Ascending aorta (tissue), 2 donors: Measurements from ENCODE around the gene CCL21. TPM values are rescaled to one million over a fixed set of nuclear protein-coding genes. Genes with fewer than 3 reads are reported as not detected.
A peak's percentile ranks its signal among the peaks of the same experiment; 100 is the strongest.

Source experiments
- DNase-seq, 2 donors: peaks; one replicate each; pipeline ENCODE4 v3.0.0-alpha.2; 2019; ENCODE audit warnings: low spot score in 2 of 2
- H3K27ac ChIP-seq, 2 donors: fragments of 200-600 bp; sonication (generic); one replicate each; pipeline ENCODE4 v1.5.1; 2016 to 2017; ENCODE audit warnings: mild to moderate bottlenecking in 1 of 2
- H3K27me3 ChIP-seq: fragments of 200-600 bp; sonication (generic); one replicate; pipeline ENCODE4 v1.5.1; 2017
- H3K36me3 ChIP-seq, 2 donors: fragments of 200-600 bp; sonication (generic); one replicate each; pipeline ENCODE4 v1.5.1; 2016
- H3K4me1 ChIP-seq, 2 donors: fragments of 200-600 bp; sonication (generic); one replicate each; pipeline ENCODE4 v1.5.1; 2016 to 2017; ENCODE audit warnings: mild to moderate bottlenecking in 1 of 2
- H3K4me3 ChIP-seq, 2 donors: fragments of 200-600 bp; sonication (generic); one replicate each; pipeline ENCODE4 v1.5.1; 2016 to 2017; ENCODE audit warnings: mild to moderate bottlenecking in 1 of 2
- H3K9me3 ChIP-seq, 2 donors: fragments of 200-600 bp; sonication (generic); one replicate each; pipeline ENCODE4 v1.5.1; 2016
- CTCF ChIP-seq, 3 experiments: fragments of 200-600 bp in 2 of 3; fragments of 450-650 bp in 1 of 3; sonication (generic) in 2 of 3; IDR thresholded peaks; one replicate each; pipeline ENCODE4 v1.5.1; 2016 to 2019; ENCODE audit warnings: antibody characterized with exemption in 3 of 3, mild to moderate bottlenecking in 1 of 3, moderate library complexity in 1 of 3
- intact Hi-C: fragments of 100-400 bp; cut with DNase I; formaldehyde crosslinking; loops from one replicate; pipeline ENCODE4 v1.15.1; 2023
- total RNA-seq: library from RNA; depleted of rRNA; stranded (reverse); fragments of >200 nt; gene quantifications from one replicate; pipeline ENCODE4 v1.1.0, GENCODE V29; 2016

CCL21 gene
- total RNA-seq, 1 donor from 2014 or later = 7.9 TPM

DNA sequence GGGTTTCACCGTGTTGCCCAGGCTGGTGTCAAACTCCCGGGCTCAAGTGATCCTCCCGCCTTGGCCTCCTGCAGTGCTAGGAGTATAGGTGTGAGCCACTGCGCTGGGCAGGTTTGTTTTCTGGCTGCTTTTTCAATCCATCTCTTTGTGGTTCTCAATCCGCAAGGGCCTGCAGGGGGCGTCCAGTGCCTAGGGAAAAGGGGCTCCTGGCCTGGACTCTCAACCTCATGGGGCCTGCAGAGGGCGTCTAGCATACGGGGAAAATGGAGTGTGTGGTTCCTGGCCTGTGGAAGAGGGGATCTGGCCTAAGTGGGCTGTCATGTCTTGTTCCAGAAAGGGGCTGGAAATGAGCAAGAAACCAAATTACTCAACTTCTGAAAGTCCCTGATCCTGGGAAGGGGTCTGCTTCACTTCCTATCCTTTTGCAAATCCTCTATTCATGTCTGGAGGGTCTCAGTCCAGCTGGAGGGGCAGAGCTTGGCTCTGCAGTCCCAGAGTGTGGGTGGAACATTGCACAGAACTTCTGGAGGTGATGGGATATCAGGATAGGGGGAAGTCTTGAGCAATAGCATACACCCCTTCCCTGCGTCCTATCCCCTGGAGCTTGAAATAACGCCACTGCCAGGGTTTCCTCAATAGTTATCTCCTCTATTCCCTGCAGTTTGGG lies 34.8 kb downstream of the CCL21 start:
- peaks cover 0 to 3% of the 10 kb centered on the region in 2 donors for H3K36me3 ChIP-seq
- no peaks in the 10 kb centered on the region for H3K27me3 ChIP-seq
- intact Hi-C loops = no loop called here
- TF ChIP-seq CTCF (IDR thresholded peaks at IDR 0.05) = peak; percentile 39 to 47 (median 47)
- DNase-seq = peak in 1 of 2 donors; percentile 84
- no peak overlapping the region for H3K27ac ChIP-seq
- H3K9me3 ChIP-seq = no peaks in the 10 kb centered on the region
- H3K4me1 ChIP-seq = no peaks in the 10 kb centered on the region
- no peak overlapping the region for H3K4me3 ChIP-seq

DNA sequence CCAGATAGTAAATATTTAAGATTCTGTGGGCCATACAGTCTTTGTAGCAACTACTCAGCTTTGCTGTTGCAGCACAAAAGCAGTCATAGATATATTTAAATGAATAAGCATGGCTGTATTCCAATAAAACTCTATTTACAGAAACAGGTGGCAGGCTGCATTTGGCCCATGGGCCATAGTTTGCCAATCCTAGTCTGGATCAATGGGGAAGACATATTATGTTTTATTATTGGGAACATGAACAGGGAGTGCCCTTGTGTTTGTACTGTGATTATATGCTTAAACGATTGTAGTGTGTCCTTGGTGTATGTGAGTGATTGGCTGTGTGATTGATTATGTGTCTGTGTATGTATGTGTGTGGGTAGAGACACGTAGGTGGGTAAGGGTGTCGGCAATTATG lies 35.5 kb downstream of the CCL21 start:
- H3K36me3 ChIP-seq = peaks cover 0 to 3% of the 10 kb centered on the region in 2 donors

DNA sequence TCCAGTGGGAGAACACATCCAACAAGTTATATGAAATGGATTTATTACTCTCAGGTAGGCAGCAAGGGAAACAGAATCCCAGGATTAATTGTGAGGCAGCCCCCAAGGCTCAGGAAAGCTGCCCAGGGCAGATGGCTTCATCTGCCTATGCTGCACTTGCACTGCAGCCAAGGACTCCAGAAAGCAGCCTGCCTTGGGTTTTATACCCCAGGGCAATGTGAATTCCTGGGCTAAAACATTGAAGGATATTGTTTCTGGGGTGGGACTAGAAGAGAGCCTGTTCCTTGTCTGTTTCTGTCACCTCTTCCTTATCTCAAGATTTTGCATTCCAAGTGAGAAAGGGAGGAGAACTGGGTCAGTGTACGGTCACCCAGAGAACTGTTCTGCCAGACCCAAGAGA lies 38.6 kb downstream of the CCL21 start:
- no peak for DNase-seq
- Histone ChIP-seq H3K27ac (no peak overlapping the region), H3K4me1 (peaks cover 0 to 5% of the 10 kb centered on the region in 2 donors), H3K9me3 (no peaks in the 10 kb centered on the region), H3K36me3 (peaks cover 3 to 6% of the 10 kb centered on the region in 2 donors), H3K27me3 (no peaks in the 10 kb centered on the region), H3K4me3 (no peak overlapping the region)
- TF ChIP-seq CTCF (IDR thresholded peaks at IDR 0.05) = no peak
- intact Hi-C loops = no loop called here

More for the DNA sequence above, 35.5 kb downstream of the CCL21 start:
- no peak overlapping the region for H3K4me3 ChIP-seq
- intact Hi-C loops = no loop called here
- DNase-seq = no peak
- H3K9me3 ChIP-seq = no peaks in the 10 kb centered on the region
- no peaks in the 10 kb centered on the region for H3K27me3 ChIP-seq
- no peak overlapping the region for H3K27ac ChIP-seq
- no peaks in the 10 kb centered on the region for H3K4me1 ChIP-seq
- no peak for TF ChIP-seq CTCF (IDR thresholded peaks at IDR 0.05)

DNA sequence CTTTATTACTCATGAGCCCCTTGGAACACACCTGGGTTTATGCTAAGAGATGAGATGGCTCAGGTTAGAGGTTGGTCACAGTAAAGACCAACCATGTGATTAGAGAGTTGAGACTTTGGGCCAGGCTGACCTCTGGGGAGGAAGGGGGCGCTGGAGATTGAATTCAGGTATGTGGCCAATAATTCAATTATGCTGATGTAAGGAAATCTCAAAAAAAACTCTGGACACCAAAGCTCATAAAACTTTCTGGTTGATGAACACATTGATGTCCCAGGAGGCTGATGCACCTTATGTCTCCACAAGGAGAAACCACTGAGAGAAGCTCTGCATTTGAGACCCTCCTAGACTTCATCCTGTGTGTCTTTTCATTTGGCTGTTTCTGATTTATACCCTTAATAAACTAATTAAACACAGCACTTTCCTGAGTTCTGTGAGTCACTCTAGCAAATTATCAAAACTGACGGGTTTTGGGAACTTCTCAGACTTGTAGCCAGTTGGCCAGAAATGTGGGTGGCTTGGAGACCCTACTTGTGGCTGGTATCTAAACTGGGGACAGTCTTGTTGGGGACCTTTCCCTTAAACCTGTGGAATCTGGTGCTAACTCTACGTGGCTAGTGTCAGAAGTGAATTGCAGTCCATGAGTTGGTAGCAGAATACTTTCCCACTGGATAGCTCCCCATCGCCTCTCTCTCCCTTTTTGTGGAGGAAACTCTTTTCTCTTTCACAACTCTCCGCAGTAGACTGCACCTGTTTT lies 40.0 kb downstream of the CCL21 start:
- Histone ChIP-seq H3K9me3 (no peaks in the 10 kb centered on the region), H3K27me3 (no peaks in the 10 kb centered on the region), H3K4me1 (peaks cover 0 to 5% of the 10 kb centered on the region in 2 donors), H3K36me3 (peaks cover 3 to 6% of the 10 kb centered on the region in 2 donors), H3K4me3 (no peak overlapping the region), H3K27ac (no peak overlapping the region)
- TF ChIP-seq CTCF (IDR thresholded peaks at IDR 0.05) = no peak
- no peak for DNase-seq
- intact Hi-C loops = loop anchor here (5.0 to 10.0 kb wide), 4 partner anchors 343 to 1817 kb away; partner anchors contain the start of genes ATOSB, KIF24, NUDT2 and UNC13B

DNA sequence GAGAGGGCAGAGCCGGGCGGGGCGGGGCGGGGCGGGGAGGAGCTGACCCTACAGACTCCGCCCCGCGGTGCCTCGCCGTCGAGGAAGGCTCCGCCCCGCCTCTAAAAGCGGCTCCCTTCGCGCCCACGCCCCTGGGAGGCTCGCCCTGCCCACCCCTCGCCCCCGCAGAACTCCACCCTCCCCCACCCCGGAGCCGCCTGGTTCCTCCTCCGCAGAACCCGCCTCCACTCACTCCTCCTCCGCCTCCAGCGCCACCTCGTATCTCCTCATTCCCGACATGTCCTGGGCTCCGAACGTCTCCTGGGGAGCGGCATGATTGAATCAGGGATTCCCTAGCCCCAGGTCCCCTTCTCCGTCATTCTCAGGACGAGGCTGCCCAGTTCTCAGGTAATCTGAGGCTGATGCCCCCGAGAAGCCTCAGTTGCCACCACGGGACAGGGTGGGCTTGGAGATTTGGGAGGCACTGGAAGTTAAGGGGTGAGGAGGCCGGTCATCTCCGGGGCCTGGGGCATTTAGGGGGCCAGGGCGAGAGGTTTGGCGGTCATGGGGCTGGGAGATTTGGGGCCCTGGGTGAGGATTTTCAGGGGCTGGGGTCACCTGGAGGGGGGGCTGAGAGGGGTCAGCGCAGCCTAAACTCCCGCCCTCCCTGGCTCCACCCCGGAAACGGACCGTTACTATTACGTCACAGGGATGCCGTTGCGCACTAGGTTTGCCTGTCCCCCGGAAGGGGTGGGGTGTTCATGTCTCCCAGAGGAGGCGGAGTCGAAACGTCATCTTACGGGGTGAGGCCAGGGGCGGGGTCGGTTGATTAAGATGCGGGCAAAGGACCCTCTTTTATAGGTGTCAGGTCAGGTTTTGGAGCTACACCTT lies 44.3 kb downstream of the CCL21 start:
- Histone ChIP-seq H3K4me1 (peaks cover 5 to 14% of the 10 kb centered on the region in 2 donors), H3K27me3 (no peaks in the 10 kb centered on the region), H3K4me3 (peak overlapping the region; percentile 88), H3K9me3 (no peaks in the 10 kb centered on the region), H3K27ac (peak overlapping the region; percentile 99 to 100), H3K36me3 (peaks cover 9 to 26% of the 10 kb centered on the region in 2 donors)
- no peak for TF ChIP-seq CTCF (IDR thresholded peaks at IDR 0.05)
- peak; percentile 89 to 98 for DNase-seq
- intact Hi-C loops = loop anchor here (1.0 to 10.0 kb wide), 11 partner anchors 12 to 1822 kb away; partner anchors contain the start of genes ATOSB, DCTN3, DNAI1 and FAM219A
